HCT116 (cell line): Measurements from ENCODE around the gene NFKB1. TPM values are rescaled to one million over a fixed set of nuclear protein-coding genes. Genes with fewer than 3 reads are reported as not detected.

Source experiments
- ATAC-seq: fragments of 200-7000 bp; cut with Tn5 transposase; 2 replicates; pipeline ENCODE4 v1.9.1; 2020; ENCODE audit warnings: mild to moderate bottlenecking, moderate library complexity
- BruUV-seq: library from RNA; stranded (reverse); fragments of 400-500 nt; replicated peaks from 2 replicates; lab custom pipeline; 2021; lab: Mats Ljungman, UMichigan
- CTCF ChIA-PET: fragments of 300-600 bp; sonication (Branson Sonifier 250); formaldehyde crosslinking; loops from one replicate; lab custom pipeline; 2021; ENCODE audit warnings: antibody characterized with exemption; lab: Charles Lee
- POLR2A ChIA-PET: fragments of 300-600, 350-600 bp; sonication (Branson Sonifier 250); formaldehyde crosslinking; loops from one replicate; lab custom pipeline; 2021; ENCODE audit warnings: antibody characterized with exemption; lab: Charles Lee
- RAD21 ChIA-PET, 2 experiments: fragments of 300-600 bp; sonication (Branson Sonifier 250); formaldehyde crosslinking; loops; one replicate each; lab custom pipeline; 2023; ENCODE audit warnings: low total read pairs in 2 of 2; ENCODE audit not compliant: uncharacterized antibody in 2 of 2, unreplicated experiment in 2 of 2, low non-redundant PET in 1 of 2; lab: Charles Lee
- DNase-seq: peaks from one replicate; pipeline ENCODE4 v3.0.0-alpha.2; 2010; ENCODE audit warnings: low read depth, low spot score
- H2AFZ ChIP-seq: fragments of 200-600 bp; shearing (Covaris generic), sonication (generic); 2 replicates; pipeline ENCODE4 v1.6.1; 2017; ENCODE audit warnings: low read depth, mixed run types, mixed read lengths, antibody characterized with exemption, low read length; ENCODE audit not compliant: poor library complexity, severe bottlenecking
- H3K27ac ChIP-seq: 2 replicates; pipeline ENCODE4 v1.5.1; 2012; ENCODE audit warnings: low read depth, low read length
- H3K27me3 ChIP-seq: fragments of 200-600 bp; sonication (generic); 2 replicates; pipeline ENCODE4 v1.6.1; 2016; ENCODE audit warnings: mixed run types, low read length, mixed read lengths; ENCODE audit not compliant: insufficient read depth
- H3K36me3 ChIP-seq, 2 experiments: fragments of 200-500 bp in 1 of 2; fragments of 200-600 bp in 1 of 2; sonication (Bioruptor generic) in 1 of 2; sonication (generic) in 1 of 2; 2 replicates each; pipeline versions ENCODE4 v1.5.1 to v1.6.1; 2014 to 2016; ENCODE audit warnings: low read length in 2 of 2, inconsistent platforms in 1 of 2, mixed read lengths in 1 of 2, mixed run types in 1 of 2; ENCODE audit not compliant: insufficient read depth in 2 of 2, control insufficient read depth in 1 of 2
- H3K4me1 ChIP-seq, 2 experiments: fragments of 200-600 bp in 1 of 2; sonication (generic) in 1 of 2; 2 replicates each; pipeline versions ENCODE4 v1.5.1 to v1.6.1; 2012 to 2017; ENCODE audit warnings: low read length in 2 of 2, inconsistent platforms in 1 of 2, mild to moderate bottlenecking in 1 of 2, mixed read lengths in 1 of 2, mixed run types in 1 of 2, moderate library complexity in 1 of 2; ENCODE audit not compliant: insufficient read depth in 2 of 2, control insufficient read depth in 1 of 2
- H3K4me2 ChIP-seq: fragments of 200-600 bp; sonication (generic); 2 replicates; pipeline ENCODE4 v1.6.1; 2017; ENCODE audit warnings: mixed run types, low read length, mixed read lengths
- H3K4me3 ChIP-seq, 2 experiments: fragments of 200-600 bp in 1 of 2; sonication (generic) in 1 of 2; replicated peaks in 1 of 2; 2 replicates each; pipeline ENCODE4 v1.5.1; 2011 to 2016; ENCODE audit warnings: low read length in 2 of 2, control low read depth in 1 of 2, low read depth in 1 of 2, mild to moderate bottlenecking in 1 of 2, mixed read lengths in 1 of 2, mixed run types in 1 of 2
- H3K79me2 ChIP-seq: fragments of 200-600 bp; sonication (generic); 2 replicates; pipeline ENCODE4 v1.6.1; 2017; ENCODE audit warnings: mild to moderate bottlenecking, mixed run types, low read length, moderate library complexity, mixed read lengths; ENCODE audit not compliant: insufficient read depth
- H3K9ac ChIP-seq: fragments of 200-600 bp; sonication (generic); 2 replicates; pipeline ENCODE4 v1.6.1; 2016; ENCODE audit warnings: low read length, mixed read lengths
- H3K9me2 ChIP-seq: fragments of 200-600 bp; sonication (generic), shearing (Covaris generic); 2 replicates; pipeline ENCODE4 v1.6.1; 2017; ENCODE audit warnings: mixed run types, mild to moderate bottlenecking, moderate library complexity; ENCODE audit not compliant: insufficient read depth
- H3K9me3 ChIP-seq, 2 experiments: fragments of 200-500 bp in 1 of 2; fragments of 200-600 bp in 1 of 2; sonication (Bioruptor generic) in 1 of 2; sonication (generic) in 1 of 2; 2 replicates each; pipeline ENCODE4 v1.6.1; 2014 to 2017; ENCODE audit warnings: low read length in 2 of 2, mixed read lengths in 2 of 2, inconsistent platforms in 1 of 2, low read depth in 1 of 2, mild to moderate bottlenecking in 1 of 2, mixed run types in 1 of 2, moderate library complexity in 1 of 2; ENCODE audit not compliant: control insufficient read depth in 1 of 2, insufficient read depth in 1 of 2
- H4K20me1 ChIP-seq: fragments of 200-600 bp; sonication (generic), shearing (Covaris generic); 2 replicates; pipeline ENCODE4 v1.6.1; 2017; ENCODE audit warnings: mixed run types, mild to moderate bottlenecking, moderate library complexity; ENCODE audit not compliant: insufficient read depth
- CBX3 ChIP-seq: IDR thresholded peaks from 2 replicates; pipeline ENCODE4 v1.6.1; 2012; ENCODE audit warnings: low read depth
- CEBPB ChIP-seq: IDR thresholded peaks from 2 replicates; pipeline ENCODE4 v1.6.1; 2012; ENCODE audit warnings: low read depth
- EGR1 ChIP-seq: IDR thresholded peaks from 2 replicates; pipeline ENCODE4 v1.6.1; 2012; ENCODE audit warnings: low read depth
- ELF1 ChIP-seq: IDR thresholded peaks from 2 replicates; pipeline ENCODE4 v1.6.1; 2012; ENCODE audit warnings: low read depth, borderline replicate concordance
- EZH2 ChIP-seq: fragments of 200-600 bp; sonication (generic); IDR thresholded peaks from 2 replicates; pipeline ENCODE4 v1.6.1; 2017; ENCODE audit warnings: antibody characterized with exemption, mixed run types
- FOSL1 ChIP-seq: IDR thresholded peaks from 2 replicates; pipeline ENCODE4 v1.6.1; 2012; ENCODE audit warnings: low read depth
- JUND ChIP-seq: IDR thresholded peaks from 2 replicates; pipeline ENCODE4 v1.6.1; 2012
- MAX ChIP-seq: IDR thresholded peaks from 2 replicates; pipeline ENCODE4 v1.6.1; 2012
- POLR2AphosphoS5 ChIP-seq: IDR thresholded peaks from 2 replicates; pipeline ENCODE4 v1.6.1; 2011; ENCODE audit warnings: mild to moderate bottlenecking, low read depth, low read length, moderate library complexity
- RAD21 ChIP-seq: IDR thresholded peaks from 2 replicates; pipeline ENCODE4 v1.6.1; 2012; ENCODE audit warnings: low read depth, mild to moderate bottlenecking
- SIN3A ChIP-seq: IDR thresholded peaks from 2 replicates; pipeline ENCODE4 v1.6.1; 2012; ENCODE audit warnings: low read depth
- SP1 ChIP-seq: IDR thresholded peaks from 2 replicates; pipeline ENCODE4 v1.6.1; 2012; ENCODE audit warnings: low read depth
- SRF ChIP-seq: IDR thresholded peaks from 2 replicates; pipeline ENCODE4 v1.6.1; 2012; ENCODE audit warnings: low read depth
- TCF7L2 ChIP-seq: IDR thresholded peaks from 2 replicates; pipeline ENCODE4 v1.7.0; 2011; ENCODE audit warnings: borderline replicate concordance, inconsistent platforms; ENCODE audit not compliant: insufficient read depth, insufficient read length; ENCODE audit errors: extremely low read depth
- ZBTB33 ChIP-seq: IDR thresholded peaks from 2 replicates; pipeline ENCODE4 v1.6.1; 2011; ENCODE audit warnings: mild to moderate bottlenecking, low read length, moderate library complexity; ENCODE audit not compliant: insufficient replicate concordance; ENCODE audit errors: extremely low read depth
- ZFX ChIP-seq: fragments of 450-650 bp; IDR thresholded peaks from 2 replicates; pipeline ENCODE4 v1.6.1; 2017
- intact Hi-C: fragments of 100-400 bp; cut with micrococcal nuclease; formaldehyde crosslinking; loops from 2 replicates; pipeline ENCODE4 v1.10.0; 2022
- total RNA-seq: library from RNA; stranded (reverse); gene quantifications from one replicate; pipeline ENCODE4 v1.2.1, GENCODE V29; 2021; ENCODE audit not compliant: unreplicated experiment
- TF ChIP-seq, protein P1 (sequence below): IDR thresholded peaks from 2 replicates; pipeline ENCODE4 v1.6.1; 2012
- TF ChIP-seq, protein P2 (sequence below), 3 experiments: fragments of 200-600 bp in 1 of 3; sonication (generic) in 1 of 3; IDR thresholded peaks in 2 of 3; conservative IDR thresholded peaks in 1 of 3; 2 replicates each; pipeline ENCODE4 v1.5.1; 2012 to 2017; ENCODE audit warnings: low read depth in 2 of 3, low read length in 2 of 3, antibody characterized with exemption in 1 of 3, borderline replicate concordance in 1 of 3, control low read depth in 1 of 3, mild to moderate bottlenecking in 1 of 3, mixed read lengths in 1 of 3, mixed run types in 1 of 3, moderate library complexity in 1 of 3; ENCODE audit not compliant: insufficient read depth in 1 of 3

NFKB1 gene
- total RNA-seq, 1 experiment from 2014 or later: 29.4 TPM

DNA sequence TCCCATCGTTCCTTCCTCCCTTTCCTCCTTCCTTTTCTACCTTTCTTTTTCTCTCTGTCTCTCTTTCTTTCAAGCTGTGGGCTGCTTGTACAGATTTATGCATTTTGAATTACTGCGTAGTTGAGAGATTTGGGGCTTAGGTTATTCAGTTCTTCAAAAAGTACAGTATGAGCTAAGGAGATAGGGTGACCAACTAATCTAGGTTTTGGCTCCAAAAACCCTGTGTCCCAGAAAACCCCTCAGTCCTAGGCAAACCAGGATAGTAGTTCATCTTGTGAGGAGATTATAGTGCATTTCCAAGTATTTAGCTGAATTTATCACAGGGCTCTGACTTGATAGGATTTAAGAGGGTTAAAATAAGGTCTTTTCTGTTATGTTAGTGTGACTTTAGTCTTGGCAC lies 64.5 kb downstream of the NFKB1 start:
- DNase-seq (no peak), ATAC-seq (no peak)
- intact Hi-C loops: no loop called here
- no peak overlapping the region for H3K4me3 ChIP-seq
- no peak overlapping the region for H2AFZ ChIP-seq
- H4K20me1 ChIP-seq: no peaks in the 10 kb centered on the region
- H3K79me2 ChIP-seq: no peaks in the 10 kb centered on the region
- no peaks in the 10 kb centered on the region for H3K9me3 ChIP-seq
- ChIA-PET RAD21 (no interaction called here), POLR2A (interaction anchor here (0.7 kb wide), 1 partner anchor 301 kb away, joined by 7 read pairs; no protein-coding TSS in a partner anchor), CTCF (no interaction called here)
- no peaks in the 10 kb centered on the region for H3K9me2 ChIP-seq
- no peak overlapping the region for H3K4me2 ChIP-seq
- no peak overlapping the region for H3K9ac ChIP-seq
- H3K4me1 ChIP-seq: no peaks in the 10 kb centered on the region
- no peaks in the 10 kb centered on the region for H3K27me3 ChIP-seq
- no TSS peak for BruUV-seq
- H3K27ac ChIP-seq: no peak overlapping the region
- TF ChIP-seq JUND (no peak), SRF (no peak), CBX3 (no peak), MAX (no peak), RAD21 (no peak), TCF7L2 (no peak)
- no peaks in the 10 kb centered on the region for H3K36me3 ChIP-seq

DNA sequence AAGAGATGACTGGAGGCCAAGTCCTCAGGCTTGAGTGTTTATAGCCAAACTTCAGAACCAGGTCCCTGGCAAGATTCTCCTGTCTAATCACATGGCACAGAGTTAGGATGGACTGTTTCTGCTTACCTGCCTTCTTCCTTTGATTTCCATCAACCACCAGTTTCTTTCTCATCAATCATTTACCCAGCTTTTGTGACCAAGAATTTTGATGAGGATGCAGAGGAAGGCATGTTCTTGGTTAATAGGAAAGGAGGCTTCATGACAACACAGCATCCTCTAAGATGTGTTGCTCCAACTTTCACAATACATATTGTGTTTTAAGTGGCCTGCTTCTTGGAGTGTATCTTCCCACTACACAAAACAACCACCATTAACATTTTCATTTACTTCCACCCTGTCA lies 65.3 kb downstream of the NFKB1 start:
- H3K27ac ChIP-seq: no peak overlapping the region
- no peaks in the 10 kb centered on the region for H3K27me3 ChIP-seq
- H3K9me3 ChIP-seq: no peaks in the 10 kb centered on the region
- ATAC-seq (no peak), DNase-seq (no peak)
- no peaks in the 10 kb centered on the region for H3K36me3 ChIP-seq
- H2AFZ ChIP-seq: no peak overlapping the region
- ChIA-PET CTCF (no interaction called here), RAD21 (no interaction called here), POLR2A (no interaction called here)
- no peak overlapping the region for H3K4me3 ChIP-seq
- intact Hi-C loops: no loop called here
- no peak overlapping the region for H3K4me2 ChIP-seq
- H3K4me1 ChIP-seq: no peaks in the 10 kb centered on the region
- BruUV-seq: no TSS peak
- H3K9me2 ChIP-seq: no peaks in the 10 kb centered on the region
- H3K79me2 ChIP-seq: no peaks in the 10 kb centered on the region
- no peaks in the 10 kb centered on the region for H4K20me1 ChIP-seq
- no peak overlapping the region for H3K9ac ChIP-seq
- TF ChIP-seq, protein P1, sequence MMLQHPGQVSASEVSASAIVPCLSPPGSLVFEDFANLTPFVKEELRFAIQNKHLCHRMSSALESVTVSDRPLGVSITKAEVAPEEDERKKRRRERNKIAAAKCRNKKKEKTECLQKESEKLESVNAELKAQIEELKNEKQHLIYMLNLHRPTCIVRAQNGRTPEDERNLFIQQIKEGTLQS: no peak
- TF ChIP-seq CBX3 (no peak), MAX (no peak), RAD21 (no peak), POLR2AphosphoS5 (no peak), ZFX (no peak), SP1 (no peak), SIN3A (no peak), TCF7L2 (no peak), ELF1 (no peak), EZH2 (no peak), CEBPB (no peak), FOSL1 (no peak), ZBTB33 (no peak), EGR1 (no peak)
- TF ChIP-seq, protein P2, sequence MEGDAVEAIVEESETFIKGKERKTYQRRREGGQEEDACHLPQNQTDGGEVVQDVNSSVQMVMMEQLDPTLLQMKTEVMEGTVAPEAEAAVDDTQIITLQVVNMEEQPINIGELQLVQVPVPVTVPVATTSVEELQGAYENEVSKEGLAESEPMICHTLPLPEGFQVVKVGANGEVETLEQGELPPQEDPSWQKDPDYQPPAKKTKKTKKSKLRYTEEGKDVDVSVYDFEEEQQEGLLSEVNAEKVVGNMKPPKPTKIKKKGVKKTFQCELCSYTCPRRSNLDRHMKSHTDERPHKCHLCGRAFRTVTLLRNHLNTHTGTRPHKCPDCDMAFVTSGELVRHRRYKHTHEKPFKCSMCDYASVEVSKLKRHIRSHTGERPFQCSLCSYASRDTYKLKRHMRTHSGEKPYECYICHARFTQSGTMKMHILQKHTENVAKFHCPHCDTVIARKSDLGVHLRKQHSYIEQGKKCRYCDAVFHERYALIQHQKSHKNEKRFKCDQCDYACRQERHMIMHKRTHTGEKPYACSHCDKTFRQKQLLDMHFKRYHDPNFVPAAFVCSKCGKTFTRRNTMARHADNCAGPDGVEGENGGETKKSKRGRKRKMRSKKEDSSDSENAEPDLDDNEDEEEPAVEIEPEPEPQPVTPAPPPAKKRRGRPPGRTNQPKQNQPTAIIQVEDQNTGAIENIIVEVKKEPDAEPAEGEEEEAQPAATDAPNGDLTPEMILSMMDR (IDR thresholded peaks at IDR 0.05 in 2 of 3, conservative IDR thresholded peaks at IDR 0.05 in 1 of 3; ENCODE audit: borderline replicate concordance in 1 of 3, insufficient read depth in 1 of 3, low read depth in 2 of 3, low read length in 2 of 3): no peak
